Measurements from ENCODE around the gene RBM10. TPM values are rescaled to one million over a fixed set of nuclear protein-coding genes. Genes with fewer than 3 reads are reported as not detected.
A peak's percentile ranks its signal among the peaks of the same experiment; 100 is the strongest.

Gene RBM10
- total and polyA plus RNA-seq, 9 of the 15 experiments (the other 6 are each of a cell fraction or from before 2014, with no cell fraction given), result 1.1 to 61.7 (median 31.5) TPM

GRCh38 chrX:47218920-47219815 is 74.1 kb downstream of the RBM10 start:
- FAIRE-seq (no peak), DNase-seq (ENCODE audit: extremely low read depth in 1 of 4, low spot score in 3 of 4) (peak; percentile 68 to 72 (median 71)), ATAC-seq (peak; percentile 27)
- intact Hi-C loops (cut with micrococcal nuclease), result loop anchor here (1.0 kb wide), 1 partner anchor 14 kb away; the partner anchor contains the start of gene USP11
- no peaks in the 10 kb centered on the region for H3K9me3 ChIP-seq (replicated peaks; ENCODE audit: control insufficient read depth, insufficient read depth, low read depth, low read length)
- peaks cover 37% of the 10 kb centered on the region for H4K20me1 ChIP-seq (replicated peaks; ENCODE audit: control insufficient read depth, insufficient read depth, low read length)
- ChIA-PET CTCF (ENCODE audit: low intra/inter-chr PET ratio) (no interaction called here), POLR2A (interaction anchor here (1.0 to 2.8 kb wide), 4 partner anchors 11 to 18 kb away, joined by 3 to 21 read pairs (median 13); no protein-coding TSS in a partner anchor)
- no peaks in the 10 kb centered on the region for H3K27me3 ChIP-seq (ENCODE audit: control insufficient read depth in 2 of 2, insufficient read depth in 2 of 2, low read length in 2 of 2)
- peaks cover 7% of the 10 kb centered on the region for H3K9me1 ChIP-seq (ENCODE audit: control insufficient read depth, insufficient read depth, low read length)
- peak overlapping the region; percentile 87 for H3K4me3 ChIP-seq
- 9% methylated on average over 13 of the region's 60 CpGs for WGBS (ENCODE audit: insufficient coverage, low coverage, missing lambda C conversion rate)
- peak overlapping the region; percentile 98 for H3K4me2 ChIP-seq (ENCODE audit: insufficient read depth, low read length)
- H3K27ac ChIP-seq (ENCODE audit: extremely low read depth, low read depth, low read length), result peak overlapping the region; percentile 96
- H2AFZ ChIP-seq (ENCODE audit: low read depth, low read length), result peak overlapping the region; percentile 99
- peak overlapping the region; percentile 96 to 99 for H3K9ac ChIP-seq (ENCODE audit: insufficient read depth in 1 of 2, low read depth in 2 of 2, low read length in 2 of 2)
- H3K36me3 ChIP-seq (ENCODE audit: control insufficient read depth, insufficient read depth, low read length), result peaks cover 61% of the 10 kb centered on the region; the same call in 2 of the 3 replicates
- in situ Hi-C loops (cut with MboI), result no loop called here
- peaks cover 46% of the 10 kb centered on the region for H3K79me2 ChIP-seq (ENCODE audit: control insufficient read depth, insufficient read depth, low read length)
- no TSS peak for BruUV-seq (replicated peaks)
- peaks cover 16 to 30% of the 10 kb centered on the region in 2 experiments; a peak in 4 of 5 replicates for H3K4me1 ChIP-seq (replicated peaks in 1 of 2; ENCODE audit: control insufficient read depth in 2 of 2, insufficient read depth in 2 of 2, low read length in 2 of 2)
- TF ChIP-seq POLR2G (IDR thresholded peaks at IDR 0.05; ENCODE audit: low read depth, low read length), result peak; percentile 72
- peak; percentile 66; the same call in 1 of the 2 replicates for TF ChIP-seq ZNF740 (CRISPR knock-in tag; IDR thresholded peaks at IDR 0.05)
- TF ChIP-seq ZNF740 (tag; IDR thresholded peaks at IDR 0.05), result no peak
- peak; percentile 58; the same call in 1 of the 2 replicates for TF ChIP-seq ZBTB7A (IDR thresholded peaks at IDR 0.05; ENCODE audit: borderline replicate concordance, control insufficient read depth, low read depth, low read length)
- peak; percentile 77 for TF ChIP-seq NR2C1 (IDR thresholded peaks at IDR 0.05)
- TF ChIP-seq NR2C1 (tag; IDR thresholded peaks at IDR 0.05), result peak; percentile 52
- TF ChIP-seq ZNF217 (CRISPR knock-in tag; IDR thresholded peaks at IDR 0.05), result no peak
- peak; percentile 83 for TF ChIP-seq ESRRA (IDR thresholded peaks at IDR 0.05; ENCODE audit: borderline replicate concordance, low read depth)
- TF ChIP-seq TAF1 (IDR thresholded peaks at IDR 0.05; ENCODE audit: control insufficient read depth, extremely low read depth, insufficient read depth, low read length, severe bottlenecking), result peak; percentile 15
- TF ChIP-seq ZNF263 (CRISPR knock-in tag; IDR thresholded peaks at IDR 0.05; ENCODE audit: borderline replicate concordance), result no peak
- TF ChIP-seq RBFOX2 (IDR thresholded peaks at IDR 0.05; ENCODE audit: low read depth, low read length), result peak; percentile 72
- TF ChIP-seq POLR2B (IDR thresholded peaks at IDR 0.05; ENCODE audit: low read depth, partially characterized antibody), result peak; percentile 28
- peak; percentile 83 for TF ChIP-seq VEZF1 (CRISPR knock-in tag; IDR thresholded peaks at IDR 0.05)
- TF ChIP-seq HNRNPL (IDR thresholded peaks at IDR 0.05; ENCODE audit: low read depth, low read length), result 0 out of 2 replicates have a peak, but pooled peaks have one; percentile 33
- TF ChIP-seq PHF8 (IDR thresholded peaks at IDR 0.05; ENCODE audit: borderline replicate concordance, low read length), result no peak
- 0 out of 2 replicates have a peak, but pooled peaks have one; percentile 34 for TF ChIP-seq KAT7 (CRISPR knock-in tag; IDR thresholded peaks at IDR 0.05; ENCODE audit: borderline replicate concordance)
- peak; percentile 76 for TF ChIP-seq ZNF143 (CRISPR knock-in tag; IDR thresholded peaks at IDR 0.05)
- 0 out of 2 replicates have a peak, but pooled peaks have one; percentile 37 for TF ChIP-seq THAP7 (CRISPR knock-in tag; IDR thresholded peaks at IDR 0.05)
